ENCODE data around the gene SYT13. TPM values are rescaled to one million over a fixed set of nuclear protein-coding genes. Genes with fewer than 3 reads are reported as not detected.

SYT13 gene
- total RNA-seq, 1 experiment from 2014 or later: 4.3 TPM

GRCh38 chr11:45278714-45279113 lies 7.4 kb downstream of the SYT13 start:
- H4K20me1 ChIP-seq (ENCODE audit: control insufficient read depth, insufficient read depth, insufficient read length): no peaks in the 10 kb centered on the region
- H3K9me3 ChIP-seq (ENCODE audit: control insufficient read depth, low read depth, low read length): peaks cover 5% of the 10 kb centered on the region
- H4K91ac ChIP-seq (ENCODE audit: insufficient read length, low read depth, low read length): no peak overlapping the region
- no peak overlapping the region for H3K9ac ChIP-seq (ENCODE audit: extremely low read depth, insufficient read length, low read length)
- no peak overlapping the region for H3K27ac ChIP-seq (ENCODE audit: insufficient read length, low read depth, low read length)
- no peak overlapping the region for H3K4me2 ChIP-seq (ENCODE audit: insufficient read depth, insufficient read length, low read length)
- no peak overlapping the region for H4K8ac ChIP-seq (replicated peaks; ENCODE audit: insufficient read length, low read depth, low read length)
- Mint-ChIP-seq H3K4me1 (peaks cover 9 to 21% of the 10 kb centered on the region in 2 experiments), H3K9me3 (peaks cover 11 to 13% of the 10 kb centered on the region in 2 experiments), H3K27me3 (ENCODE audit: low read depth) (peaks cover 16% of the 10 kb centered on the region), H3K4me3 (no peak overlapping the region), H3K27ac (no peak overlapping the region), H3K36me3 (ENCODE audit: insufficient read depth in 1 of 3, low read depth in 3 of 3) (peaks cover 6 to 14% (median 11%) of the 10 kb centered on the region in 3 experiments; a peak in 6 of 7 replicates)
- H3K79me1 ChIP-seq (ENCODE audit: insufficient read depth, low read depth, low read length, poor library complexity, severe bottlenecking): no peaks in the 10 kb centered on the region
- no peak overlapping the region for H3T11ph ChIP-seq (ENCODE audit: low read length)
- H3K23me2 ChIP-seq (ENCODE audit: insufficient read length, low read depth, low read length, poor library complexity, severe bottlenecking): no peaks in the 10 kb centered on the region
- H3K23ac ChIP-seq (ENCODE audit: insufficient read length, low read depth, low read length): no peak overlapping the region
- H3K4ac ChIP-seq (ENCODE audit: low read depth, low read length): no peak overlapping the region; the same call in 1 of the 2 replicates
- no peak overlapping the region for H2BK20ac ChIP-seq (ENCODE audit: low read depth, low read length, poor library complexity, severe bottlenecking)
- H2BK15ac ChIP-seq (ENCODE audit: low read depth, low read length): no peak overlapping the region
- H2BK5ac ChIP-seq (ENCODE audit: insufficient read length, low read length): no peak overlapping the region
- H3K27me3 ChIP-seq (ENCODE audit: insufficient read depth, low read length): no peaks in the 10 kb centered on the region
- H2AK5ac ChIP-seq (ENCODE audit: insufficient read length, low read length): no peak overlapping the region
- H3K4me1 ChIP-seq (ENCODE audit: insufficient read depth, low read length): no peaks in the 10 kb centered on the region; the same call in 1 of the 2 replicates
- no peak overlapping the region for H2BK12ac ChIP-seq (ENCODE audit: insufficient read length, low read depth, low read length)
- no peak overlapping the region for H2AFZ ChIP-seq (ENCODE audit: low read length)
- no peak overlapping the region for H4K5ac ChIP-seq (ENCODE audit: insufficient read length, low read depth, low read length)
- no peak overlapping the region for H3K56ac ChIP-seq (ENCODE audit: insufficient read length, low read depth, low read length)
- TF ChIP-seq CTCF (conservative IDR thresholded peaks at IDR 0.05): no peak
- H3K14ac ChIP-seq (ENCODE audit: insufficient read depth, low read length): no peak overlapping the region
- no peak for DNase-seq
- no peak overlapping the region for H3K18ac ChIP-seq (ENCODE audit: insufficient read length, low read depth, low read length)
- H2BK120ac ChIP-seq (ENCODE audit: low read depth, low read length, poor library complexity, severe bottlenecking): no peak overlapping the region
- no CpG with 5 or more reads among the region's 4 CpGs for WGBS (ENCODE audit: extremely low coverage, insufficient read length, low lambda C conversion rate)
- H3K79me2 ChIP-seq (ENCODE audit: insufficient read depth, low read length): no peaks in the 10 kb centered on the region
